Fibroblast of mammary gland (primary cell): ENCODE data around the gene HSPB8.

Experiments
- DNase-seq: peaks from one replicate; pipeline ENCODE4 v3.0.0-alpha.2; 2010; ENCODE audit warnings: low read depth
- H3K4me3 ChIP-seq: 2 replicates; pipeline ENCODE4 v1.5.1; 2011; ENCODE audit warnings: low read depth, mild to moderate bottlenecking, low read length, moderate library complexity; ENCODE audit not compliant: control insufficient read depth
- CTCF ChIP-seq: conservative IDR thresholded peaks from 2 replicates; pipeline ENCODE4 v1.5.1; 2011; ENCODE audit warnings: low read depth, low read length, inconsistent platforms; ENCODE audit not compliant: control insufficient read depth, insufficient read depth

Gene HSPB8

GRCh38 chr12:119177724-119178380, 879 bp upstream of the HSPB8 start:
- H3K4me3 ChIP-seq: no peak overlapping the region
- no peak for TF ChIP-seq CTCF
- no peak for DNase-seq

- no peak for TF ChIP-seq CTCF
- peak overlapping the region; percentile 40 for H3K4me3 ChIP-seq
- DNase-seq: peak; percentile 58
Measured at GRCh38 chr12:119179335-119180021, 747 bp downstream of the HSPB8 start.

- no peak for TF ChIP-seq CTCF
- DNase-seq: peak; percentile 68
- peak overlapping the region; percentile 3 for H3K4me3 ChIP-seq
Measured at GRCh38 chr12:119180380-119181040, 1.8 kb downstream of the HSPB8 start.

GRCh38 chr12:119181202-119181601, 2.5 kb downstream of the HSPB8 start:
- DNase-seq: no peak
- TF ChIP-seq CTCF: no peak
- no peak overlapping the region for H3K4me3 ChIP-seq

- TF ChIP-seq CTCF: no peak
- no peak for DNase-seq
- H3K4me3 ChIP-seq: no peak overlapping the region
Measured at GRCh38 chr12:119181944-119182343, 3.2 kb downstream of the HSPB8 start.

- no peak overlapping the region for H3K4me3 ChIP-seq
- DNase-seq: no peak
- no peak for TF ChIP-seq CTCF
Measured at GRCh38 chr12:119182701-119183493, 4.2 kb downstream of the HSPB8 start.
